ENCODE measurements around the gene KNSTRN.

DNA sequence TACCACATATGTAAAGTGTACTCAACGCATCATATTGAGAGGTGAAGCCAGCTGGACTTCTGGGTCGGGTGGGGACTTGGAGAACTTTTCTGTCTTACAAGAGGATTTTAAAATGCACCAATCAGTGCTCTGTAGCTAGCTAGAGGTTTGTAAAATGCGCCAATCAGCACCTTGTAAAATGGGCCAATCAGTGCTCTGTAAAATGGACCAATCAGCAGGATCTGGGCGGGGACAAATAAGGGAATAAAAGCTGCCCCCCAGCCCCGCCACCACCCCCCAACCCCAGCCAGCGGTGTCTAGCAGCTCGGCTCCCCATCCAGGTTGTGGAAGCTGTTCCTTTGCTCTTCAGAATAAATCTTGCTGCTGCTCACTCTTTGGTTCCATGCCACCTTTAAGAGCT, 16.8 kb downstream of the KNSTRN start:
- TF ChIP-seq, protein P1, sequence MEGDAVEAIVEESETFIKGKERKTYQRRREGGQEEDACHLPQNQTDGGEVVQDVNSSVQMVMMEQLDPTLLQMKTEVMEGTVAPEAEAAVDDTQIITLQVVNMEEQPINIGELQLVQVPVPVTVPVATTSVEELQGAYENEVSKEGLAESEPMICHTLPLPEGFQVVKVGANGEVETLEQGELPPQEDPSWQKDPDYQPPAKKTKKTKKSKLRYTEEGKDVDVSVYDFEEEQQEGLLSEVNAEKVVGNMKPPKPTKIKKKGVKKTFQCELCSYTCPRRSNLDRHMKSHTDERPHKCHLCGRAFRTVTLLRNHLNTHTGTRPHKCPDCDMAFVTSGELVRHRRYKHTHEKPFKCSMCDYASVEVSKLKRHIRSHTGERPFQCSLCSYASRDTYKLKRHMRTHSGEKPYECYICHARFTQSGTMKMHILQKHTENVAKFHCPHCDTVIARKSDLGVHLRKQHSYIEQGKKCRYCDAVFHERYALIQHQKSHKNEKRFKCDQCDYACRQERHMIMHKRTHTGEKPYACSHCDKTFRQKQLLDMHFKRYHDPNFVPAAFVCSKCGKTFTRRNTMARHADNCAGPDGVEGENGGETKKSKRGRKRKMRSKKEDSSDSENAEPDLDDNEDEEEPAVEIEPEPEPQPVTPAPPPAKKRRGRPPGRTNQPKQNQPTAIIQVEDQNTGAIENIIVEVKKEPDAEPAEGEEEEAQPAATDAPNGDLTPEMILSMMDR (IDR thresholded peaks at IDR 0.05 in 4 of 5, conservative IDR thresholded peaks at IDR 0.05 in 1 of 5), result no peak
- no peak for TF ChIP-seq POLR2A (IDR thresholded peaks at IDR 0.05)
